IMR-90 (cell line): ENCODE measurements around the gene DPEP3. TPM values are rescaled to one million over a fixed set of nuclear protein-coding genes. Genes with fewer than 3 reads are reported as not detected.

Source experiments
- ATAC-seq: fragments of 200-7000 bp; cut with Tn5 transposase; 2 replicates; pipeline ENCODE4 v1.9.1; 2020; ENCODE audit warnings: low read depth, mild to moderate bottlenecking, moderate library complexity
- BruUV-seq: library from RNA; stranded (reverse); fragments of 400-500 nt; replicated peaks from 2 replicates; lab custom pipeline; 2021; lab: Mats Ljungman, UMichigan
- CTCF ChIA-PET: fragments of 300-600 bp; formaldehyde crosslinking; extraction: SDS; loops from one replicate; lab custom pipeline; 2021; ENCODE audit warnings: antibody characterized with exemption; lab: Yijun Ruan, JAX
- POLR2A ChIA-PET: fragments of 300-600 bp; sonication (Branson Sonifier 250); formaldehyde crosslinking; loops from one replicate; lab custom pipeline; 2022; ENCODE audit warnings: antibody characterized with exemption; ENCODE audit not compliant: unreplicated experiment; lab: Charles Lee
- DNase-seq: peaks from one replicate; pipeline ENCODE4 v3.0.0; 2013
- H2AFZ ChIP-seq: replicated peaks from 2 replicates; pipeline ENCODE3; 2013; ENCODE audit warnings: low read length, mild to moderate bottlenecking; ENCODE audit not compliant: poor library complexity
- H2AK5ac ChIP-seq: 2 replicates; pipeline ENCODE4 v1.6.1; 2013; ENCODE audit warnings: low read depth, low read length, inconsistent platforms
- H2AK9ac ChIP-seq: replicated peaks from 2 replicates; pipeline ENCODE3; 2013; ENCODE audit warnings: mild to moderate bottlenecking, low read depth, low read length, moderate library complexity; ENCODE audit not compliant: poor library complexity
- H2BK120ac ChIP-seq: 2 replicates; pipeline ENCODE4 v1.6.1; 2013; ENCODE audit warnings: low read depth, low read length, inconsistent platforms
- H2BK15ac ChIP-seq: 3 replicates; pipeline ENCODE4 v1.6.1; 2013; ENCODE audit warnings: low read depth, low read length, inconsistent platforms
- H2BK20ac ChIP-seq: 2 replicates; pipeline ENCODE4 v1.6.1; 2013; ENCODE audit warnings: low read depth, mild to moderate bottlenecking, inconsistent platforms, low read length, moderate library complexity
- H2BK5ac ChIP-seq: 2 replicates; pipeline ENCODE4 v1.6.1; 2013; ENCODE audit warnings: mild to moderate bottlenecking, low read depth, low read length, inconsistent platforms; ENCODE audit not compliant: poor library complexity, severe bottlenecking
- H3K14ac ChIP-seq: replicated peaks from 2 replicates; pipeline ENCODE4 v1.6.1; 2013; ENCODE audit warnings: low read depth, low read length, inconsistent platforms
- H3K18ac ChIP-seq: 2 replicates; pipeline ENCODE4 v1.6.1; 2013; ENCODE audit warnings: low read depth, low read length, control low read depth
- H3K23ac ChIP-seq: 2 replicates; pipeline ENCODE4 v1.6.1; 2013; ENCODE audit warnings: low read depth, low read length, inconsistent platforms
- H3K27ac ChIP-seq: 2 replicates; pipeline ENCODE4 v1.5.1; 2013; ENCODE audit warnings: mild to moderate bottlenecking, control low read depth, low read length; ENCODE audit not compliant: insufficient read depth
- H3K27me3 ChIP-seq: 2 replicates; pipeline ENCODE4 v1.6.1; 2013; ENCODE audit warnings: low read length; ENCODE audit not compliant: control insufficient read depth, insufficient read depth
- H3K36me3 ChIP-seq: 2 replicates; pipeline ENCODE4 v1.6.1; 2013; ENCODE audit warnings: low read length, mixed read lengths; ENCODE audit not compliant: control insufficient read depth, insufficient read depth
- H3K4ac ChIP-seq: 2 replicates; pipeline ENCODE4 v1.6.1; 2013; ENCODE audit warnings: low read depth, low read length, inconsistent platforms
- H3K4me1 ChIP-seq: 2 replicates; pipeline ENCODE4 v1.6.1; 2013; ENCODE audit warnings: low read length, mixed read lengths; ENCODE audit not compliant: control insufficient read depth, insufficient read depth
- H3K4me2 ChIP-seq: 2 replicates; pipeline ENCODE4 v1.6.1; 2013; ENCODE audit warnings: low read depth, mild to moderate bottlenecking, control low read depth, low read length, moderate library complexity
- H3K4me3 ChIP-seq: 2 replicates; pipeline ENCODE4 v1.5.1; 2013; ENCODE audit warnings: low read depth, mild to moderate bottlenecking, control low read depth, low read length, moderate library complexity; ENCODE audit not compliant: insufficient read depth
- H3K56ac ChIP-seq: 2 replicates; pipeline ENCODE4 v1.6.1; 2013; ENCODE audit warnings: low read length, inconsistent platforms; ENCODE audit not compliant: insufficient read depth; ENCODE audit errors: extremely low read depth
- H3K79me1 ChIP-seq, 2 experiments: 2 replicates each; pipeline ENCODE4 v1.6.1; 2013; ENCODE audit warnings: low read length in 2 of 2, inconsistent platforms in 1 of 2, low read depth in 1 of 2
- H3K9ac ChIP-seq: 2 replicates; pipeline ENCODE4 v1.6.1; 2013; ENCODE audit warnings: low read depth, low read length, control low read depth
- H3K9me1 ChIP-seq: 2 replicates; pipeline ENCODE4 v1.6.1; 2013; ENCODE audit warnings: low read length, inconsistent platforms; ENCODE audit not compliant: insufficient read depth
- H3K9me3 ChIP-seq: 2 replicates; pipeline ENCODE4 v1.6.1; 2013; ENCODE audit warnings: low read length; ENCODE audit not compliant: control insufficient read depth, insufficient read depth
- H4K20me1 ChIP-seq: 2 replicates; pipeline ENCODE4 v1.6.1; 2013; ENCODE audit warnings: low read length, inconsistent platforms; ENCODE audit not compliant: insufficient read depth
- H4K5ac ChIP-seq: 2 replicates; pipeline ENCODE4 v1.6.1; 2013; ENCODE audit warnings: mild to moderate bottlenecking, low read depth, low read length, control low read depth
- H4K8ac ChIP-seq, 2 experiments: 2 replicates each; pipeline ENCODE4 v1.6.1; 2013; ENCODE audit warnings: low read depth in 2 of 2, low read length in 2 of 2, control low read depth in 1 of 2, inconsistent platforms in 1 of 2
- H4K91ac ChIP-seq: 2 replicates; pipeline ENCODE4 v1.6.1; 2013; ENCODE audit warnings: low read depth, low read length, inconsistent platforms; ENCODE audit not compliant: insufficient read depth
- BHLHE40 ChIP-seq: fragments of 150-350 bp; IDR thresholded peaks from 2 replicates; pipeline ENCODE4 v1.6.1; 2016; ENCODE audit warnings: mild to moderate bottlenecking, low read depth, low read length
- CEBPB ChIP-seq: IDR thresholded peaks from 2 replicates; pipeline ENCODE4 v1.6.1; 2012; ENCODE audit warnings: low read depth, low read length, improper control_type of control experiment
- CHD1 ChIP-seq: IDR thresholded peaks from 2 replicates; pipeline ENCODE4 v1.6.1; 2012; ENCODE audit warnings: low read depth, low read length, improper control_type of control experiment
- CTCF ChIP-seq: conservative IDR thresholded peaks from 2 replicates; pipeline ENCODE4 v1.5.1; 2012; ENCODE audit warnings: mild to moderate bottlenecking, low read depth, low read length, improper control_type of control experiment
- FOS ChIP-seq: fragments of 150-350 bp; IDR thresholded peaks from 2 replicates; pipeline ENCODE4 v1.6.1; 2016; ENCODE audit warnings: low read depth, low read length
- MAFK ChIP-seq: IDR thresholded peaks from 2 replicates; pipeline ENCODE4 v1.6.1; 2012; ENCODE audit warnings: low read depth, low read length, improper control_type of control experiment
- MAZ ChIP-seq: IDR thresholded peaks from 2 replicates; pipeline ENCODE4 v1.6.1; 2012; ENCODE audit warnings: low read depth, mild to moderate bottlenecking, low read length, improper control_type of control experiment, moderate library complexity, borderline replicate concordance
- MXI1 ChIP-seq: IDR thresholded peaks from 2 replicates; pipeline ENCODE4 v1.6.1; 2012; ENCODE audit warnings: low read depth, mild to moderate bottlenecking, low read length, moderate library complexity, borderline replicate concordance
- NFE2L2 ChIP-seq: fragments of 150-350 bp; IDR thresholded peaks from 2 replicates; pipeline ENCODE4 v1.6.1; 2016; ENCODE audit warnings: low read depth, mild to moderate bottlenecking, low read length
- POLR2A ChIP-seq: IDR thresholded peaks from 2 replicates; pipeline ENCODE4 v1.6.1; 2012; ENCODE audit warnings: mild to moderate bottlenecking, low read depth, low read length
- RAD21 ChIP-seq: IDR thresholded peaks from 2 replicates; pipeline ENCODE4 v1.6.1; 2012; ENCODE audit warnings: low read length, improper control_type of control experiment
- RCOR1 ChIP-seq: IDR thresholded peaks from 2 replicates; pipeline ENCODE4 v1.6.1; 2012; ENCODE audit warnings: mild to moderate bottlenecking, low read length, improper control_type of control experiment; ENCODE audit not compliant: insufficient replicate concordance
- RFX5 ChIP-seq: IDR thresholded peaks from 2 replicates; pipeline ENCODE4 v1.8.0; 2012; ENCODE audit warnings: low read depth, mild to moderate bottlenecking, low read length, moderate library complexity
- SMC3 ChIP-seq: fragments of 150-350 bp; IDR thresholded peaks from 2 replicates; pipeline ENCODE4 v1.6.1; 2016; ENCODE audit warnings: low read depth, mild to moderate bottlenecking, antibody characterized with exemption, low read length, moderate library complexity
- USF2 ChIP-seq: fragments of 150-350 bp; IDR thresholded peaks from 2 replicates; pipeline ENCODE4 v1.6.1; 2017; ENCODE audit warnings: mild to moderate bottlenecking, antibody characterized with exemption, low read length, low read depth
- WGBS, 2 experiments: methylation state at CpG; one replicate each; pipeline versions ENCODE4 v1.1.5 to v1.1.7; 2013; ENCODE audit warnings: missing lambda C conversion rate in 2 of 2; ENCODE audit not compliant: insufficient read length in 1 of 2; ENCODE audit errors: extremely low coverage in 2 of 2; 5-methylcytosine and 5-hydroxymethylcytosine counted together
- dilution Hi-C: fragments of 300-500 bp; cut with HindIII; formaldehyde crosslinking; loops from one replicate; pipeline ENCODE4 v1.14.3; 2018; ENCODE audit warnings: low sequenced_read_pairs; ENCODE audit not compliant: unreplicated experiment
- in situ Hi-C: fragments of 300-500 bp; cut with MboI; formaldehyde crosslinking; loops from 3 replicates; pipeline ENCODE4 v1.14.3; 2019; ENCODE audit warnings: low sequenced_read_pairs, inconsistent platforms, mixed read lengths
- intact Hi-C: fragments of 100-400 bp; cut with micrococcal nuclease; formaldehyde crosslinking; loops from 2 replicates; pipeline ENCODE4 v1.10.0; 2022
- polyA plus RNA-seq, 3 experiments: library from polyadenylated mRNA; depleted of rRNA; stranded (reverse); fragments of >200 nt; gene quantifications; 2 replicates each; pipeline ENCODE4 v1.2.3, GENCODE V29; 2012; ENCODE audit warnings: low replicate concordance in 1 of 3
- total RNA-seq: library from RNA; depleted of rRNA; stranded (reverse); fragments of >200 nt; gene quantifications from 2 replicates; pipeline ENCODE4 v1.2.3, GENCODE V29; 2012
- TF ChIP-seq, protein P1 (sequence below): fragments of 150-350 bp; IDR thresholded peaks from 2 replicates; pipeline ENCODE4 v1.6.1; 2016; ENCODE audit warnings: low read depth, mild to moderate bottlenecking, low read length, moderate library complexity, borderline replicate concordance

DPEP3 gene
- total and polyA plus RNA-seq, 2 of the 4 experiments (the other 2 are of a cell fraction): not detected

GRCh38 chr16:67930678-67931211 lies 49.6 kb downstream of the DPEP3 start:
- H3K9me1 ChIP-seq: peaks cover 8% of the 10 kb centered on the region
- no peak overlapping the region for H4K8ac ChIP-seq
- ChIA-PET POLR2A (no interaction called here), CTCF (no interaction called here)
- dilution Hi-C loops: no loop called here
- no peak overlapping the region for H2AK5ac ChIP-seq
- H3K9me3 ChIP-seq: no peaks in the 10 kb centered on the region
- no peaks in the 10 kb centered on the region for H3K27me3 ChIP-seq
- no peak overlapping the region for H3K4me3 ChIP-seq
- H3K79me1 ChIP-seq: peaks cover 5 to 25% of the 10 kb centered on the region in 2 experiments; a peak in 3 of 4 replicates
- H2AFZ ChIP-seq: no peak overlapping the region
- WGBS, 2 experiments: 98% methylated on average over 5 of the region's 17 CpGs; no CpG with 5 or more reads in 1 of the 2 experiments
- no peak overlapping the region for H3K14ac ChIP-seq
- no peak overlapping the region for H2BK5ac ChIP-seq
- intact Hi-C loops: no loop called here
- no peak overlapping the region for H4K5ac ChIP-seq
- no peak overlapping the region for H3K9ac ChIP-seq
- no peak overlapping the region for H3K4me2 ChIP-seq
- no peak overlapping the region for H2AK9ac ChIP-seq
- H3K27ac ChIP-seq: no peak overlapping the region
- ATAC-seq (no peak), DNase-seq (no peak)
- H2BK15ac ChIP-seq: no peak overlapping the region
- no peak overlapping the region for H3K56ac ChIP-seq
- peaks cover 8% of the 10 kb centered on the region for H3K4me1 ChIP-seq
- H2BK20ac ChIP-seq: no peak overlapping the region
- H3K36me3 ChIP-seq: peaks cover 23% of the 10 kb centered on the region
- no peak overlapping the region for H3K23ac ChIP-seq
- peaks cover 24% of the 10 kb centered on the region for H4K20me1 ChIP-seq
- H2BK120ac ChIP-seq: no peak overlapping the region
- in situ Hi-C loops: loop anchor here (25.0 kb wide), 1 partner anchor 393 kb away; the partner anchor contains the start of gene RIPOR1
- no peak overlapping the region for H3K4ac ChIP-seq
- H3K18ac ChIP-seq: no peak overlapping the region
- H4K91ac ChIP-seq: no peak overlapping the region
- no TSS peak for BruUV-seq
- TF ChIP-seq CEBPB: no peak
- TF ChIP-seq RAD21: no peak
- no peak for TF ChIP-seq BHLHE40
- TF ChIP-seq FOS: no peak
- no peak for TF ChIP-seq USF2
- TF ChIP-seq RCOR1: no peak
- no peak for TF ChIP-seq MAFK
- TF ChIP-seq MXI1: no peak
- TF ChIP-seq POLR2A: no peak
- no peak for TF ChIP-seq CHD1
- TF ChIP-seq, protein P1, sequence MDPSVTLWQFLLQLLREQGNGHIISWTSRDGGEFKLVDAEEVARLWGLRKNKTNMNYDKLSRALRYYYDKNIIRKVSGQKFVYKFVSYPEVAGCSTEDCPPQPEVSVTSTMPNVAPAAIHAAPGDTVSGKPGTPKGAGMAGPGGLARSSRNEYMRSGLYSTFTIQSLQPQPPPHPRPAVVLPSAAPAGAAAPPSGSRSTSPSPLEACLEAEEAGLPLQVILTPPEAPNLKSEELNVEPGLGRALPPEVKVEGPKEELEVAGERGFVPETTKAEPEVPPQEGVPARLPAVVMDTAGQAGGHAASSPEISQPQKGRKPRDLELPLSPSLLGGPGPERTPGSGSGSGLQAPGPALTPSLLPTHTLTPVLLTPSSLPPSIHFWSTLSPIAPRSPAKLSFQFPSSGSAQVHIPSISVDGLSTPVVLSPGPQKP: no peak
- no peak for TF ChIP-seq MAZ
- TF ChIP-seq NFE2L2: no peak
- no peak for TF ChIP-seq SMC3
- no peak for TF ChIP-seq RFX5
- TF ChIP-seq CTCF: no peak
